Keratinocyte (primary cell): ENCODE measurements around the gene FBN1.

ENCODE experiments used
- CTCF ChIP-seq, 3 experiments: IDR thresholded peaks in 1 of 3; conservative IDR thresholded peaks in 1 of 3; optimal IDR thresholded peaks in 1 of 3; 2 replicates in 2 of 3; 3 replicates in 1 of 3; pipeline versions ENCODE3 to v1.5.1; 2011; ENCODE audit warnings: low read length in 3 of 3, mild to moderate bottlenecking in 3 of 3, moderate library complexity in 2 of 3, control low read depth in 1 of 3, inconsistent platforms in 1 of 3; ENCODE audit not compliant: insufficient read depth in 2 of 3; ENCODE audit errors: extremely low read depth in 1 of 3
- EZH2 ChIP-seq: IDR thresholded peaks from one replicate; pipeline ENCODE4 v1.6.1; 2012; ENCODE audit warnings: inconsistent platforms, mild to moderate bottlenecking, low read length, moderate library complexity

GRCh38 chr15:48456134-48456533 lies 189.4 kb downstream of the FBN1 start:
- TF ChIP-seq CTCF (optimal IDR thresholded peaks at IDR 0.05 in 1 of 3, IDR thresholded peaks at IDR 0.05 in 1 of 3, conservative IDR thresholded peaks at IDR 0.05 in 1 of 3; ENCODE audit: extremely low read depth in 1 of 3, insufficient read depth in 2 of 3, low read length in 3 of 3) (no peak), EZH2 (no peak)
